Stomach (tissue), 9 donors: ENCODE results near the gene CD300LD. TPM values are rescaled to one million over a fixed set of nuclear protein-coding genes. Genes with fewer than 3 reads are reported as not detected.

Experiments
- DNase-seq, 2 donors: peaks; one replicate each; pipeline versions ENCODE4 v3.0.0 to v3.0.0-alpha.2; 2013 to 2019
- H3K27ac ChIP-seq, 5 donors: fragments of 200-600 bp in 4 of 5; sonication (generic) in 4 of 5; one replicate each; pipeline ENCODE4 v1.5.1; 2013 to 2019; ENCODE audit warnings: mild to moderate bottlenecking in 1 of 5, moderate library complexity in 1 of 5
- H3K27me3 ChIP-seq, 3 donors: fragments of 200-600 bp; sonication (generic); one replicate each; pipeline ENCODE4 v1.5.1; 2017 to 2019; ENCODE audit warnings: mixed run types in 1 of 3
- H3K36me3 ChIP-seq, 4 donors: fragments of 200-600 bp; sonication (generic); 1 replicate in 3 of 4; 2 replicates in 1 of 4; pipeline ENCODE4 v1.5.1; 2016 to 2019
- H3K4me1 ChIP-seq, 4 donors: fragments of 200-600 bp; sonication (generic); one replicate each; pipeline ENCODE4 v1.5.1; 2016 to 2019
- H3K4me3 ChIP-seq, 4 donors: fragments of 200-600 bp; sonication (generic) in 3 of 4; one replicate each; pipeline ENCODE4 v1.5.1; 2016 to 2019; ENCODE audit warnings: mild to moderate bottlenecking in 1 of 4
- H3K9me3 ChIP-seq, 4 donors: fragments of 200-600 bp; sonication (generic); one replicate each; pipeline ENCODE4 v1.5.1; 2016 to 2019
- CTCF ChIP-seq, 7 experiments: fragments of 450-650 bp in 4 of 7; fragments of 200-600 bp in 3 of 7; sonication (generic) in 3 of 7; IDR thresholded peaks; one replicate each; pipeline ENCODE4 v1.5.1; 2016 to 2019; ENCODE audit warnings: antibody characterized with exemption in 7 of 7, control low read depth in 2 of 7, mild to moderate bottlenecking in 1 of 7
- EP300 ChIP-seq: sonication (generic); formaldehyde crosslinking; IDR thresholded peaks from one replicate; pipeline ENCODE4 v1.6.1; 2017; ENCODE audit warnings: antibody characterized with exemption
- POLR2A ChIP-seq, 4 donors: fragments of 450-650 bp; IDR thresholded peaks; one replicate each; pipeline ENCODE4 v1.6.1; 2016; ENCODE audit warnings: antibody characterized with exemption in 4 of 4, control low read depth in 2 of 4, mild to moderate bottlenecking in 1 of 4, moderate library complexity in 1 of 4
- POLR2AphosphoS5 ChIP-seq, 3 donors: sonication (generic); formaldehyde crosslinking; IDR thresholded peaks; one replicate each; pipeline ENCODE4 v1.6.1; 2016; ENCODE audit warnings: antibody characterized with exemption in 3 of 3
- WGBS, 5 donors: extraction: QIAGEN DNeasy Blood & Tissue Kit in 3 of 5; methylation state at CpG; one replicate each; pipeline versions ENCODE4 v1.1.5 to v1.1.7; 2013 to 2018; 5-methylcytosine and 5-hydroxymethylcytosine counted together
- intact Hi-C: fragments of 100-400 bp; cut with DNase I; formaldehyde crosslinking; loops from one replicate; pipeline ENCODE4 v1.15.1; 2023; ENCODE audit warnings: low total_unique reads
- polyA plus RNA-seq, 3 donors: library from polyadenylated mRNA; stranded (reverse); fragments of 200-250 nt; gene quantifications; one replicate each; pipeline ENCODE4 v1.2.3, GENCODE V29; 2013
- total RNA-seq, 5 donors: library from RNA; depleted of rRNA; stranded (reverse); fragments of >200 nt; gene quantifications; one replicate each; pipeline versions ENCODE4 v1.1.0 to v1.2.3, GENCODE V29; 2014 to 2016
- donor health status: healthy with polysubstance abuse.
- donor health status: Bipolar disorder and iron deficiency.
- donor health status: healthy.

Gene CD300LD
- total and polyA plus RNA-seq, 8 donors, result not detected

GRCh38 chr17:74569020-74570003 is 22.8 kb downstream of the CD300LD start:
- H3K4me3 ChIP-seq, result no peak overlapping the region
- H3K9me3 ChIP-seq, result peaks cover 0 to 6% (median 0%) of the 10 kb centered on the region in 4 donors
- WGBS, 5 donors, result 56 to 62% (median 59%) methylated on average over 27 to 32 of the region's 32 CpGs
- TF ChIP-seq POLR2AphosphoS5 (IDR thresholded peaks at IDR 0.05) (peak in 1 of 3 donors; percentile 73), POLR2A (IDR thresholded peaks at IDR 0.05) (no peak)
- H3K27me3 ChIP-seq, result peaks cover 0 to 15% (median 0%) of the 10 kb centered on the region in 3 donors
- DNase-seq, result peak; percentile 35 to 49
- intact Hi-C loops, result no loop called here
- peak overlapping the region in 4 of 5 donors; percentile 10 to 67 (median 30) for H3K27ac ChIP-seq
- H3K4me1 ChIP-seq, result peaks cover 0 to 17% (median 0%) of the 10 kb centered on the region in 4 donors
- H3K36me3 ChIP-seq, result no peaks in the 10 kb centered on the region

- Histone ChIP-seq H3K27ac (no peak overlapping the region), H3K4me1 (peaks cover 0 to 17% (median 0%) of the 10 kb centered on the region in 4 donors), H3K9me3 (peaks cover 0 to 6% (median 0%) of the 10 kb centered on the region in 4 donors), H3K27me3 (peaks cover 0 to 22% (median 0%) of the 10 kb centered on the region in 3 donors), H3K4me3 (no peak overlapping the region), H3K36me3 (no peaks in the 10 kb centered on the region)
- TF ChIP-seq CTCF (IDR thresholded peaks at IDR 0.05) (no peak), POLR2A (IDR thresholded peaks at IDR 0.05) (no peak), EP300 (no peak), POLR2AphosphoS5 (IDR thresholded peaks at IDR 0.05) (no peak)
- WGBS, 5 donors, result 63 to 75% (median 69%) methylated on average over 4 of the region's 4 CpGs
- DNase-seq, result no peak
- intact Hi-C loops, result no loop called here
These were observed 23.8 kb downstream of the CD300LD start for GRCh38 chr17:74568106-74568873.

- H3K36me3 ChIP-seq, result no peaks in the 10 kb centered on the region
- no peak for TF ChIP-seq EP300
- no peak for TF ChIP-seq POLR2A (IDR thresholded peaks at IDR 0.05)
- no peak for TF ChIP-seq CTCF (IDR thresholded peaks at IDR 0.05)
- TF ChIP-seq POLR2AphosphoS5 (IDR thresholded peaks at IDR 0.05), result no peak
- peaks cover 0 to 17% (median 0%) of the 10 kb centered on the region in 4 donors for H3K4me1 ChIP-seq
- no peak for DNase-seq
- intact Hi-C loops, result no loop called here
- peaks cover 0 to 6% (median 0%) of the 10 kb centered on the region in 4 donors for H3K9me3 ChIP-seq
- 73 to 86% (median 78%) methylated on average over 2 of the region's 2 CpGs for WGBS, 5 donors
- H3K4me3 ChIP-seq, result no peak within 1 kb of the TSS
- H3K27me3 ChIP-seq, result peaks cover 0 to 30% (median 0%) of the 10 kb centered on the region in 3 donors
- no peak within 1 kb of the TSS for H3K27ac ChIP-seq
These were observed 24.7 kb downstream of the CD300LD start, which contains the start of gene CD300H for GRCh38 chr17:74567397-74567796. TSS of gene CD300H (minus strand) at chr17:74567509.

GRCh38 chr17:74566132-74566753 is 25.8 kb downstream of the CD300LD start:
- WGBS, 5 donors, result 30 to 39% (median 37%) methylated on average over 9 of the region's 9 CpGs
- no peaks in the 10 kb centered on the region for H3K9me3 ChIP-seq
- peaks cover 0 to 31% (median 0%) of the 10 kb centered on the region in 3 donors for H3K27me3 ChIP-seq
- DNase-seq, result peak; percentile 28 to 57
- TF ChIP-seq CTCF (IDR thresholded peaks at IDR 0.05) (peak in 3 of 7 experiments; percentile 11 to 31 (median 12)), POLR2AphosphoS5 (IDR thresholded peaks at IDR 0.05) (no peak), EP300 (no peak), POLR2A (IDR thresholded peaks at IDR 0.05) (no peak)
- no peak overlapping the region for H3K27ac ChIP-seq
- intact Hi-C loops, result no loop called here
- H3K36me3 ChIP-seq, result no peaks in the 10 kb centered on the region
- H3K4me1 ChIP-seq, result peaks cover 0 to 17% (median 0%) of the 10 kb centered on the region in 4 donors
- H3K4me3 ChIP-seq, result no peak overlapping the region
